ENCODE data around the gene KCNQ1. TPM values are rescaled to one million over a fixed set of nuclear protein-coding genes. Genes with fewer than 3 reads are reported as not detected.

The KCNQ1 gene
- total and polyA plus RNA-seq, 2 of the 13 experiments (the other 11 are each of a cell fraction or from before 2014, with no cell fraction given): 0.02 to 0.08 TPM

GRCh38 chr11:2412323-2412722 is 32.5 kb upstream of the KCNQ1 start (continued):
- peak; percentile 80 for TF ChIP-seq ZNF687 (CRISPR knock-in tag; IDR thresholded peaks at IDR 0.05)
- 0 out of 2 replicates have a peak, but pooled peaks have one; percentile 20 for TF ChIP-seq NFKB2 (CRISPR knock-in tag; IDR thresholded peaks at IDR 0.05; ENCODE audit: borderline replicate concordance)
- 0 out of 2 replicates have a peak, but pooled peaks have one; percentile 35 for TF ChIP-seq ZNF782 (CRISPR knock-in tag; IDR thresholded peaks at IDR 0.05; ENCODE audit: borderline replicate concordance)
- TF ChIP-seq SKIL (CRISPR knock-in tag; IDR thresholded peaks at IDR 0.05; ENCODE audit: borderline replicate concordance): peak; percentile 44; the same call in 1 of the 2 replicates
- no peak for TF ChIP-seq SIN3A (IDR thresholded peaks at IDR 0.05; ENCODE audit: borderline replicate concordance, low read depth, low read length)
- no peak for TF ChIP-seq ZNF33A (CRISPR knock-in tag; IDR thresholded peaks at IDR 0.05; ENCODE audit: borderline replicate concordance)
- TF ChIP-seq GLMP (CRISPR knock-in tag; IDR thresholded peaks at IDR 0.05; ENCODE audit: borderline replicate concordance): no peak
- no peak for TF ChIP-seq FOXK2 (IDR thresholded peaks at IDR 0.05)
- 0 out of 2 replicates have a peak, but pooled peaks have one; percentile 42 for TF ChIP-seq ZNF609 (CRISPR knock-in tag; IDR thresholded peaks at IDR 0.05; ENCODE audit: borderline replicate concordance)
- no peak for TF ChIP-seq ZBTB46 (CRISPR knock-in tag; IDR thresholded peaks at IDR 0.05; ENCODE audit: borderline replicate concordance)
- no peak for TF ChIP-seq KAT2B (IDR thresholded peaks at IDR 0.05; ENCODE audit: borderline replicate concordance, low read depth, low read length)
- peak; percentile 63 for TF ChIP-seq NR2C2 (CRISPR knock-in tag; IDR thresholded peaks at IDR 0.05; ENCODE audit: borderline replicate concordance)
- TF ChIP-seq NBN (conservative IDR thresholded peaks at IDR 0.05): no peak
- no peak for TF ChIP-seq MXD1 (CRISPR knock-in tag; IDR thresholded peaks at IDR 0.05)

All from HepG2 (cell line).